HepG2 (cell line): Measurements from ENCODE around the gene OLFM1. TPM values are rescaled to one million over a fixed set of nuclear protein-coding genes. Genes with fewer than 3 reads are reported as not detected.

Experiments used
- ATAC-seq: fragments of 200-7000 bp; cut with Tn5 transposase; 3 replicates; pipeline ENCODE4 v1.9.1; 2020; ENCODE audit warnings: mild to moderate bottlenecking, moderate library complexity
- BruUV-seq: library from RNA; stranded (reverse); fragments of 400-500 nt; replicated peaks from 2 replicates; lab custom pipeline; 2021; lab: Mats Ljungman, UMichigan
- CTCF ChIA-PET: fragments of 300-600 bp; formaldehyde crosslinking; extraction: SDS; loops from one replicate; lab custom pipeline; 2021; ENCODE audit warnings: low total read pairs, inconsistent platforms, low intra/inter-chr PET ratio; lab: Yijun Ruan, JAX
- POLR2A ChIA-PET: fragments of 350-600 bp; sonication (Branson Sonifier 250); formaldehyde crosslinking; loops from one replicate; lab custom pipeline; 2020; ENCODE audit warnings: antibody characterized with exemption, inconsistent platforms; lab: Yijun Ruan, JAX
- DNase-seq: peaks from one replicate; pipeline ENCODE4 v3.0.0-alpha.2; 2015; ENCODE audit warnings: low spot score
- FAIRE-seq: peaks from 3 replicates; lab custom pipeline; 2011; peaks lifted over from hg19 to GRCh38; lab: Jason Lieb, UNC
- H2AFZ ChIP-seq: one replicate; pipeline ENCODE4 v1.6.1; 2011; ENCODE audit warnings: low read length, inconsistent platforms
- H3K27ac ChIP-seq: fragments of 300-600 bp; 3 replicates; pipeline ENCODE4 v1.8.0; 2011; ENCODE audit warnings: mixed run types, mild to moderate bottlenecking, mixed read lengths, low read length, inconsistent platforms; ENCODE audit not compliant: insufficient read depth; ENCODE audit errors: extremely low read length
- H3K27me3 ChIP-seq, 2 experiments: fragments of 200-600 bp in 1 of 2; 2 replicates in 1 of 2; 3 replicates in 1 of 2; pipeline versions ENCODE4 v1.6.0 to v1.8.0; 2011; ENCODE audit warnings: low read length in 2 of 2, mild to moderate bottlenecking in 2 of 2, moderate library complexity in 2 of 2, inconsistent platforms in 1 of 2; ENCODE audit not compliant: insufficient read depth in 2 of 2, control insufficient read depth in 1 of 2
- H3K36me3 ChIP-seq, 2 experiments: fragments of 200-600 bp in 1 of 2; replicated peaks in 1 of 2; 2 replicates in 1 of 2; 3 replicates in 1 of 2; pipeline versions ENCODE4 v1.5.1 to v1.8.0; 2011; ENCODE audit warnings: low read length in 2 of 2, inconsistent platforms in 1 of 2; ENCODE audit not compliant: insufficient read depth in 2 of 2, control insufficient read depth in 1 of 2
- H3K4me1 ChIP-seq: 2 replicates; pipeline ENCODE4 v1.5.1; 2012; ENCODE audit warnings: low read length, inconsistent platforms; ENCODE audit not compliant: insufficient read depth
- H3K4me2 ChIP-seq: 2 replicates; pipeline ENCODE4 v1.6.0; 2011; ENCODE audit warnings: low read depth, low read length, inconsistent platforms
- H3K4me3 ChIP-seq, 3 experiments: fragments of 200-600 bp in 1 of 3; sonication (generic), shearing (Covaris generic) in 1 of 3; replicated peaks in 1 of 3; 2 replicates each; pipeline ENCODE4 v1.5.1; 2011 to 2016; ENCODE audit warnings: low read length in 3 of 3, inconsistent platforms in 2 of 3, low read depth in 2 of 3, mild to moderate bottlenecking in 2 of 3, control low read depth in 1 of 3, mixed read lengths in 1 of 3; ENCODE audit not compliant: insufficient read depth in 1 of 3
- H3K79me2 ChIP-seq: one replicate; pipeline ENCODE4 v1.6.1; 2011; ENCODE audit warnings: low read length, inconsistent platforms; ENCODE audit not compliant: insufficient read depth
- H3K9ac ChIP-seq: 2 replicates; pipeline ENCODE4 v1.6.0; 2011; ENCODE audit warnings: mild to moderate bottlenecking, low read depth, low read length, inconsistent platforms; ENCODE audit not compliant: insufficient read depth
- H3K9me3 ChIP-seq: 2 replicates; pipeline ENCODE4 v1.5.1; 2012; ENCODE audit warnings: mild to moderate bottlenecking, low read length
- H4K20me1 ChIP-seq: 2 replicates; pipeline ENCODE4 v1.6.0; 2011; ENCODE audit warnings: inconsistent platforms, mild to moderate bottlenecking, low read length, moderate library complexity; ENCODE audit not compliant: insufficient read depth
- BCL6 ChIP-seq: IDR thresholded peaks from 2 replicates; pipeline ENCODE4 v1.6.1; 2016; ENCODE audit warnings: missing genetic modification reagents, missing compliant biosample characterization
- HNF4G ChIP-seq, 2 experiments: sonication (generic) in 1 of 2; formaldehyde crosslinking in 1 of 2; IDR thresholded peaks; 2 replicates each; pipeline versions ENCODE4 v1.4.0 to v1.6.1; 2011 to 2020; ENCODE audit warnings: borderline replicate concordance in 2 of 2, low read depth in 2 of 2, mild to moderate bottlenecking in 2 of 2, low read length in 1 of 2, missing genetic modification reagents in 1 of 2, moderate library complexity in 1 of 2
- MXD1 ChIP-seq: sonication (generic); formaldehyde crosslinking; IDR thresholded peaks from 2 replicates; pipeline ENCODE4 v1.4.0; 2020; ENCODE audit warnings: mild to moderate bottlenecking, missing genetic modification reagents
- PCBP1 ChIP-seq: fragments of 200-400 bp; formaldehyde crosslinking; IDR thresholded peaks from 2 replicates; pipeline ENCODE4 v1.6.1; 2017; ENCODE audit warnings: mild to moderate bottlenecking, low read depth, low read length, borderline replicate concordance
- PRDM10 ChIP-seq: sonication (generic); formaldehyde crosslinking; IDR thresholded peaks from 2 replicates; pipeline ENCODE4 v1.4.0; 2020; ENCODE audit warnings: low read depth, missing genetic modification reagents
- RERE ChIP-seq: IDR thresholded peaks from 2 replicates; pipeline ENCODE4 v1.6.1; 2016; ENCODE audit warnings: low read depth, missing genetic modification reagents, missing compliant biosample characterization
- SP140L ChIP-seq: sonication (generic); formaldehyde crosslinking; IDR thresholded peaks from 2 replicates; pipeline ENCODE4 v1.4.0; 2020; ENCODE audit warnings: missing genetic modification reagents, borderline replicate concordance
- ZKSCAN1 ChIP-seq: fragments of 150-350 bp; IDR thresholded peaks from 2 replicates; pipeline ENCODE4 v1.6.1; 2014; ENCODE audit warnings: low read length
- ZNF326 ChIP-seq: sonication (generic); formaldehyde crosslinking; IDR thresholded peaks from 2 replicates; pipeline ENCODE4 v1.4.0; 2020; ENCODE audit warnings: missing genetic modification reagents, borderline replicate concordance
- WGBS: methylation state at CpG from one replicate; pipeline ENCODE4 v1.1.6; 2017; ENCODE audit warnings: low lambda C conversion rate; 5-methylcytosine and 5-hydroxymethylcytosine counted together
- in situ Hi-C: cut with HindIII; loops from 2 replicates; pipeline ENCODE4 v1.10.0; 2017; ENCODE audit warnings: low pct_unique_long_range_greater_than_20kb; ENCODE audit not compliant: extremely low pct_ligation_motif_present
- intact Hi-C: fragments of 100-400 bp; cut with micrococcal nuclease; formaldehyde crosslinking; loops from one replicate; pipeline ENCODE4 v1.10.0; 2022; ENCODE audit not compliant: unreplicated experiment
- polyA plus RNA-seq, 8 experiments: library from polyadenylated mRNA; depleted of rRNA in 3 of 8; stranded (reverse) in 7 of 8; unstranded in 1 of 8; fragments of >200 nt; fragmentation: Illumina TruSeq in 4 of 8; extraction: Trizol in 4 of 8; gene quantifications; 2 replicates each; pipeline versions ENCODE4 v1.2.1 to v1.2.3, GENCODE V29; 2011 to 2016; ENCODE audit warnings: low read depth in 4 of 8, missing spikeins in 1 of 8, mixed read lengths in 1 of 8; ENCODE audit not compliant: insufficient read depth in 1 of 8
- total RNA-seq, 5 experiments: library from RNA; depleted of rRNA; stranded (reverse); fragments of >200 nt; fragmentation: Illumina TruSeq; extraction: Trizol; gene quantifications; 2 replicates each; pipeline ENCODE4 v1.2.3, GENCODE V29; 2016; ENCODE audit warnings: low read depth in 1 of 5

OLFM1 gene
- total and polyA plus RNA-seq, 2 of the 13 experiments (the other 11 are each of a cell fraction or from before 2014, with no cell fraction given), result not detected

GRCh38 chr9:135166565-135166964, 79.1 kb downstream of the OLFM1 start:
- DNase-seq, result no peak
- ATAC-seq, result no peak
- Histone ChIP-seq H3K36me3 (no peaks in the 10 kb centered on the region), H3K9me3 (no peaks in the 10 kb centered on the region), H3K4me3 (no peak overlapping the region), H3K27me3 (peaks cover 9 to 76% of the 10 kb centered on the region in 2 experiments), H3K9ac (no peak overlapping the region), H2AFZ (no peak overlapping the region), H3K4me1 (no peaks in the 10 kb centered on the region), H3K79me2 (no peaks in the 10 kb centered on the region)
- intact Hi-C loops, result no loop called here
- BruUV-seq, result no TSS peak
- in situ Hi-C loops, result no loop called here
- ChIA-PET POLR2A (no interaction called here), CTCF (no interaction called here)
- no peak for FAIRE-seq
- TF ChIP-seq ZKSCAN1 (no peak), ZNF326 (CRISPR knock-in tag) (no peak), MXD1 (CRISPR knock-in tag) (no peak), SP140L (CRISPR knock-in tag) (no peak), PRDM10 (CRISPR knock-in tag) (no peak), RERE (no peak), PCBP1 (no peak), HNF4G (IDR thresholded peaks at IDR 0.05; ENCODE audit: borderline replicate concordance, low read depth, low read length) (no peak), HNF4G (CRISPR knock-in tag; IDR thresholded peaks at IDR 0.05; ENCODE audit: borderline replicate concordance, low read depth) (no peak), BCL6 (CRISPR knock-in tag) (no peak)
- TF ChIP-seq, all 625 proteins: peak for 0
- WGBS, result 45% methylated on average over 8 of the region's 14 CpGs
- Histone ChIP-seq H4K20me1 (peaks cover 4% of the 10 kb centered on the region; the same call in 1 of the 2 replicates), H3K4me2 (no peak overlapping the region), H3K27ac (no peak overlapping the region)
